SK-N-MC (cell line): ENCODE measurements around the gene MYH4.

Experiments
- DNase-seq: peaks from one replicate; pipeline ENCODE4 v3.0.0-alpha.2; 2011; ENCODE audit warnings: low read depth, low spot score
- H3K27ac ChIP-seq: fragments of 200-600 bp; sonication (generic); 2 replicates; pipeline ENCODE4 v1.5.1; 2016; ENCODE audit warnings: mixed run types
- H3K36me3 ChIP-seq: fragments of 200-600 bp; sonication (generic); 2 replicates; pipeline ENCODE4 v1.6.1; 2017; ENCODE audit warnings: antibody characterized with exemption, low read length, mixed read lengths; ENCODE audit not compliant: insufficient read depth
- H3K4me3 ChIP-seq: fragments of 200-600 bp; sonication (generic); 2 replicates; pipeline ENCODE4 v1.5.1; 2016
- H3K9ac ChIP-seq: fragments of 200-600 bp; sonication (generic); 2 replicates; pipeline ENCODE4 v1.8.0; 2017; ENCODE audit warnings: mixed run types, mixed read lengths; ENCODE audit not compliant: insufficient read length
- H3K9me3 ChIP-seq: fragments of 200-600 bp; sonication (generic); 2 replicates; pipeline ENCODE4 v1.6.1; 2017; ENCODE audit warnings: low read depth, mild to moderate bottlenecking, antibody characterized with exemption, low read length, moderate library complexity, mixed read lengths
- EZH2 ChIP-seq: fragments of 200-600 bp; sonication (generic); IDR thresholded peaks from one replicate; pipeline ENCODE4 v1.6.1; 2017; ENCODE audit warnings: antibody characterized with exemption
- FOXP2 ChIP-seq: optimal IDR thresholded peaks from 2 replicates; pipeline ENCODE3; 2011; ENCODE audit warnings: mild to moderate bottlenecking, moderate library complexity; ENCODE audit not compliant: insufficient read depth; ENCODE audit errors: extremely low read length, control extremely low read depth
- POLR2AphosphoS5 ChIP-seq: IDR thresholded peaks from 2 replicates; pipeline ENCODE4 v1.6.1; 2012; ENCODE audit warnings: mild to moderate bottlenecking, low read depth, low read length, borderline replicate concordance

Gene MYH4

GRCh38 chr17:10482252-10482651 is 12.9 kb upstream of the MYH4 start:
- Histone ChIP-seq H3K9ac (no peak overlapping the region), H3K36me3 (no peaks in the 10 kb centered on the region), H3K9me3 (no peaks in the 10 kb centered on the region), H3K27ac (no peak overlapping the region), H3K4me3 (no peak overlapping the region)
- TF ChIP-seq EZH2 (no peak), FOXP2 (no peak), POLR2AphosphoS5 (no peak)
- no peak for DNase-seq

- Histone ChIP-seq H3K9me3 (no peaks in the 10 kb centered on the region), H3K27ac (no peak overlapping the region), H3K9ac (no peak overlapping the region), H3K4me3 (no peak overlapping the region), H3K36me3 (no peaks in the 10 kb centered on the region)
- no peak for DNase-seq
- no peak for TF ChIP-seq EZH2
- no peak for TF ChIP-seq POLR2AphosphoS5
- no peak for TF ChIP-seq FOXP2
Measured at GRCh38 chr17:10477701-10478100, 8.3 kb upstream of the MYH4 start.

- DNase-seq = no peak
- no peaks in the 10 kb centered on the region for H3K9me3 ChIP-seq
- no peak overlapping the region for H3K4me3 ChIP-seq
- no peak for TF ChIP-seq POLR2AphosphoS5
- no peak for TF ChIP-seq FOXP2
- no peak for TF ChIP-seq EZH2
- no peak overlapping the region for H3K9ac ChIP-seq
- H3K27ac ChIP-seq = no peak overlapping the region
- H3K36me3 ChIP-seq = no peaks in the 10 kb centered on the region
Measured at GRCh38 chr17:10474536-10474935, 5.2 kb upstream of the MYH4 start.

GRCh38 chr17:10471858-10472257 is 2.5 kb upstream of the MYH4 start:
- no peak for DNase-seq
- no peak for TF ChIP-seq POLR2AphosphoS5
- no peak for TF ChIP-seq FOXP2
- TF ChIP-seq EZH2 = no peak
- no peak overlapping the region for H3K9ac ChIP-seq
- no peaks in the 10 kb centered on the region for H3K9me3 ChIP-seq
- no peak overlapping the region for H3K4me3 ChIP-seq
- H3K36me3 ChIP-seq = no peaks in the 10 kb centered on the region
- no peak overlapping the region for H3K27ac ChIP-seq

- DNase-seq = no peak
- Histone ChIP-seq H3K27ac (no peak overlapping the region), H3K36me3 (no peaks in the 10 kb centered on the region), H3K9ac (no peak overlapping the region), H3K9me3 (no peaks in the 10 kb centered on the region), H3K4me3 (no peak overlapping the region)
- TF ChIP-seq POLR2AphosphoS5 (no peak), FOXP2 (no peak), EZH2 (no peak)
Measured at GRCh38 chr17:10463402-10463801, 6.0 kb downstream of the MYH4 start.

- H3K9me3 ChIP-seq = no peaks in the 10 kb centered on the region
- H3K4me3 ChIP-seq = no peak overlapping the region
- no peak for DNase-seq
- H3K36me3 ChIP-seq = no peaks in the 10 kb centered on the region
- TF ChIP-seq POLR2AphosphoS5 (no peak), FOXP2 (no peak), EZH2 (no peak)
- H3K27ac ChIP-seq = no peak overlapping the region
- H3K9ac ChIP-seq = no peak overlapping the region
Measured at GRCh38 chr17:10460062-10460461, 9.3 kb downstream of the MYH4 start.

- no peak overlapping the region for H3K27ac ChIP-seq
- H3K9ac ChIP-seq = no peak overlapping the region
- H3K36me3 ChIP-seq = no peaks in the 10 kb centered on the region
- no peak overlapping the region for H3K4me3 ChIP-seq
- TF ChIP-seq POLR2AphosphoS5 = no peak
- TF ChIP-seq EZH2 = no peak
- no peak for TF ChIP-seq FOXP2
- H3K9me3 ChIP-seq = no peaks in the 10 kb centered on the region
- no peak for DNase-seq
Measured at GRCh38 chr17:10458701-10459100, 10.7 kb downstream of the MYH4 start.

- no peaks in the 10 kb centered on the region for H3K36me3 ChIP-seq
- H3K9me3 ChIP-seq = no peaks in the 10 kb centered on the region
- no peak overlapping the region for H3K9ac ChIP-seq
- DNase-seq = no peak
- H3K4me3 ChIP-seq = no peak overlapping the region
- TF ChIP-seq EZH2 (no peak), POLR2AphosphoS5 (no peak), FOXP2 (no peak)
- no peak overlapping the region for H3K27ac ChIP-seq
Measured at GRCh38 chr17:10457952-10458351, 11.4 kb downstream of the MYH4 start.
